CD14-positive monocyte (primary cell): Measurements from ENCODE around the gene TMEM182. TPM values are rescaled to one million over a fixed set of nuclear protein-coding genes. Genes with fewer than 3 reads are reported as not detected.

ENCODE experiments used
- DNase-seq, 3 donors: peaks; one replicate each; pipeline ENCODE4 v3.0.0-alpha.2; 2011 to 2022
- H2AFZ ChIP-seq: 2 replicates; pipeline ENCODE4 v1.6.0; 2012; ENCODE audit warnings: mild to moderate bottlenecking, low read depth, low read length, inconsistent platforms; ENCODE audit not compliant: insufficient read depth, poor library complexity, severe bottlenecking
- H3K27ac ChIP-seq, 2 donors: 1 replicate in 1 of 2; 2 replicates in 1 of 2; pipeline ENCODE4 v1.5.1; 2012 to 2013; ENCODE audit warnings: low read length in 2 of 2, control low read depth in 1 of 2, inconsistent platforms in 1 of 2, low read depth in 1 of 2, mild to moderate bottlenecking in 1 of 2
- H3K27me3 ChIP-seq, 2 donors: one replicate each; pipeline versions ENCODE4 v1.6.0 to v1.6.1; 2011 to 2013; ENCODE audit warnings: low read length in 2 of 2; ENCODE audit not compliant: control insufficient read depth in 2 of 2, insufficient read depth in 2 of 2
- H3K36me3 ChIP-seq, 2 donors: replicated peaks in 1 of 2; 1 replicate in 1 of 2; 2 replicates in 1 of 2; pipeline versions ENCODE4 v1.5.1 to v1.6.1; 2012 to 2013; ENCODE audit warnings: low read length in 2 of 2, control low read depth in 1 of 2, inconsistent platforms in 1 of 2, mild to moderate bottlenecking in 1 of 2; ENCODE audit not compliant: insufficient read depth in 2 of 2, control insufficient read depth in 1 of 2
- H3K4me1 ChIP-seq, 2 donors: 1 replicate in 1 of 2; 2 replicates in 1 of 2; pipeline versions ENCODE4 v1.5.1 to v1.6.1; 2012 to 2013; ENCODE audit warnings: low read length in 2 of 2, control low read depth in 1 of 2, inconsistent platforms in 1 of 2, mild to moderate bottlenecking in 1 of 2, moderate library complexity in 1 of 2; ENCODE audit not compliant: insufficient read depth in 2 of 2, control insufficient read depth in 1 of 2
- H3K4me2 ChIP-seq: replicated peaks from 2 replicates; pipeline ENCODE3; 2012; ENCODE audit warnings: low read length, moderate library complexity, mild to moderate bottlenecking; ENCODE audit not compliant: poor library complexity, severe bottlenecking; ENCODE audit errors: extremely low read depth
- H3K4me3 ChIP-seq, 3 experiments: fragments of 200-600 bp in 1 of 3; sonication (generic) in 1 of 3; replicated peaks in 1 of 3; 1 replicate in 2 of 3; 2 replicates in 1 of 3; pipeline ENCODE4 v1.5.1; 2011 to 2013; ENCODE audit warnings: low read length in 3 of 3, mild to moderate bottlenecking in 3 of 3, control low read depth in 2 of 3, low read depth in 2 of 3, inconsistent platforms in 1 of 3, moderate library complexity in 1 of 3
- H3K79me2 ChIP-seq: 2 replicates; pipeline ENCODE4 v1.6.0; 2012; ENCODE audit warnings: mild to moderate bottlenecking, control low read depth, inconsistent platforms, low read length, moderate library complexity; ENCODE audit not compliant: insufficient read depth
- H3K9ac ChIP-seq: 2 replicates; pipeline ENCODE4 v1.6.0; 2017; ENCODE audit warnings: low read length, mild to moderate bottlenecking; ENCODE audit not compliant: insufficient read depth, poor library complexity, severe bottlenecking
- H3K9me3 ChIP-seq, 2 donors: replicated peaks in 1 of 2; 1 replicate in 1 of 2; 2 replicates in 1 of 2; pipeline versions ENCODE4 v1.5.1 to v1.6.1; 2012 to 2013; ENCODE audit warnings: low read length in 2 of 2, control low read depth in 1 of 2; ENCODE audit not compliant: control insufficient read depth in 1 of 2, insufficient read depth in 1 of 2
- H4K20me1 ChIP-seq: 2 replicates; pipeline ENCODE4 v1.6.0; 2012; ENCODE audit warnings: mild to moderate bottlenecking, low read length, control low read depth, moderate library complexity; ENCODE audit not compliant: insufficient read depth
- H3K27ac Mint-ChIP-seq, 7 donors: one replicate each; pipeline ENCODE4 v1.8.0; 2020; ENCODE audit warnings: mild to moderate bottlenecking in 7 of 7, mixed read lengths in 7 of 7, moderate library complexity in 6 of 7, inconsistent platforms in 2 of 7
- H3K27me3 Mint-ChIP-seq, 3 donors: one replicate each; pipeline ENCODE4 v1.8.0; 2021 to 2022; ENCODE audit warnings: low read depth in 3 of 3, mild to moderate bottlenecking in 3 of 3, mixed read lengths in 3 of 3, moderate library complexity in 3 of 3, inconsistent platforms in 1 of 3
- H3K36me3 Mint-ChIP-seq, 2 donors: one replicate each; pipeline ENCODE4 v1.8.0; 2020; ENCODE audit warnings: mixed read lengths in 2 of 2, inconsistent platforms in 1 of 2, mild to moderate bottlenecking in 1 of 2
- H3K4me1 Mint-ChIP-seq: one replicate; pipeline ENCODE4 v1.8.0; 2020; ENCODE audit warnings: mild to moderate bottlenecking, mixed read lengths
- H3K4me3 Mint-ChIP-seq, 2 donors: one replicate each; pipeline ENCODE4 v1.8.0; 2020; ENCODE audit warnings: mild to moderate bottlenecking in 2 of 2, mixed read lengths in 2 of 2, moderate library complexity in 1 of 2
- H3K9me3 Mint-ChIP-seq, 7 donors: one replicate each; pipeline ENCODE4 v1.8.0; 2020 to 2022; ENCODE audit warnings: mixed read lengths in 7 of 7, mild to moderate bottlenecking in 6 of 7, moderate library complexity in 6 of 7, inconsistent platforms in 2 of 7
- CTCF ChIP-seq: fragments of 200-600 bp; IDR thresholded peaks from one replicate; pipeline ENCODE4 v1.8.0; 2022; ENCODE audit warnings: antibody characterized with exemption, mild to moderate bottlenecking
- WGBS: methylation state at CpG from one replicate; pipeline ENCODE4 v1.1.5; 2013; ENCODE audit warnings: missing lambda C conversion rate; ENCODE audit not compliant: insufficient coverage; 5-methylcytosine and 5-hydroxymethylcytosine counted together
- intact Hi-C, 2 donors: fragments of 100-400 bp; cut with micrococcal nuclease; formaldehyde crosslinking; loops; one replicate each; pipeline versions ENCODE4 v1.15.0 to v1.15.1; 2023
- polyA plus RNA-seq, 3 donors: library from polyadenylated mRNA; depleted of rRNA in 1 of 3; unstranded in 2 of 3; stranded (reverse) in 1 of 3; fragments of 300-500 nt in 2 of 3; fragments of >200 nt in 1 of 3; fragmentation: Illumina TruSeq in 2 of 3; gene quantifications; 1 replicate in 2 of 3; 2 replicates in 1 of 3; pipeline ENCODE4 v1.2.3, GENCODE V29; 2012 to 2021

Gene TMEM182
- polyA plus RNA-seq, 3 donors, result 0.24 to 0.69 (median 0.28) TPM

- no peak overlapping the region for H3K4me3 ChIP-seq
- no peaks in the 10 kb centered on the region for H4K20me1 ChIP-seq
- TF ChIP-seq CTCF, result peak; percentile 94
- H3K27ac Mint-ChIP-seq, result no peak overlapping the region
- no peak overlapping the region for H2AFZ ChIP-seq
- H3K4me3 Mint-ChIP-seq, result no peak overlapping the region
- peaks cover 0 to 1% (median 0%) of the 10 kb centered on the region in 7 donors for H3K9me3 Mint-ChIP-seq
- intact Hi-C loops, result no loop called here
- H3K36me3 ChIP-seq, result no peaks in the 10 kb centered on the region
- H3K27ac ChIP-seq, result no peak overlapping the region
- no peaks in the 10 kb centered on the region for H3K36me3 Mint-ChIP-seq
- no peak overlapping the region for H3K4me2 ChIP-seq
- WGBS, result 48% methylated on average over 6 of the region's 8 CpGs
- H3K79me2 ChIP-seq, result no peaks in the 10 kb centered on the region
- H3K4me1 Mint-ChIP-seq, result peaks cover 16% of the 10 kb centered on the region
- peaks cover 0 to 3% (median 1%) of the 10 kb centered on the region in 3 donors for H3K27me3 Mint-ChIP-seq
- no peak overlapping the region for H3K9ac ChIP-seq
- H3K9me3 ChIP-seq, result no peaks in the 10 kb centered on the region
- H3K27me3 ChIP-seq, result no peaks in the 10 kb centered on the region
- DNase-seq, result peak in 2 of 3 donors; percentile 23 to 52
- peaks cover 12 to 15% of the 10 kb centered on the region in 2 donors for H3K4me1 ChIP-seq
These were observed 78.0 kb downstream of the TMEM182 start for GRCh38 chr2:102839668-102840388.

GRCh38 chr2:102841107-102841840, 79.4 kb downstream of the TMEM182 start:
- H4K20me1 ChIP-seq, result no peaks in the 10 kb centered on the region
- H3K4me1 ChIP-seq, result peaks cover 12 to 15% of the 10 kb centered on the region in 2 donors
- peak; percentile 61 for TF ChIP-seq CTCF
- H2AFZ ChIP-seq, result no peak overlapping the region
- H3K36me3 ChIP-seq, result no peaks in the 10 kb centered on the region
- no peaks in the 10 kb centered on the region for H3K79me2 ChIP-seq
- H3K27me3 Mint-ChIP-seq, result peaks cover 0 to 3% (median 1%) of the 10 kb centered on the region in 3 donors
- no peak overlapping the region for H3K4me3 ChIP-seq
- H3K27me3 ChIP-seq, result no peaks in the 10 kb centered on the region
- DNase-seq, result peak in 2 of 3 donors; percentile 5 to 18
- H3K36me3 Mint-ChIP-seq, result no peaks in the 10 kb centered on the region
- H3K9me3 Mint-ChIP-seq, result peaks cover 0 to 1% (median 0%) of the 10 kb centered on the region in 7 donors
- WGBS, result 71% methylated on average over 13 of the region's 19 CpGs
- H3K27ac ChIP-seq, result no peak overlapping the region
- no peak overlapping the region for H3K4me3 Mint-ChIP-seq
- H3K9me3 ChIP-seq, result no peaks in the 10 kb centered on the region
- no peak overlapping the region for H3K4me2 ChIP-seq
- intact Hi-C loops, result no loop called here
- no peak overlapping the region for H3K9ac ChIP-seq
- no peak overlapping the region for H3K27ac Mint-ChIP-seq
- peaks cover 16% of the 10 kb centered on the region for H3K4me1 Mint-ChIP-seq
